A673 (cell line): Measurements from ENCODE around the gene PDE8B. TPM values are rescaled to one million over a fixed set of nuclear protein-coding genes. Genes with fewer than 3 reads are reported as not detected.

Experiments
- BruUV-seq: library from RNA; stranded (reverse); fragments of 400-500 nt; replicated peaks from 2 replicates; lab custom pipeline; 2021; lab: Mats Ljungman, UMichigan
- CTCF ChIA-PET: fragments of 300-600 bp; sonication (Branson Sonifier 250); formaldehyde crosslinking; loops from one replicate; lab custom pipeline; 2022; ENCODE audit warnings: antibody characterized with exemption; lab: Charles Lee
- POLR2A ChIA-PET: fragments of 300-600 bp; sonication (Branson Sonifier 250); formaldehyde crosslinking; loops from one replicate; lab custom pipeline; 2022; ENCODE audit warnings: antibody characterized with exemption; ENCODE audit not compliant: low non-redundant PET; lab: Charles Lee
- DNase-seq: peaks from one replicate; pipeline ENCODE4 v3.0.0-alpha.2; 2015; ENCODE audit warnings: low spot score
- H3K27ac ChIP-seq: fragments of 200-600 bp; sonication (generic); 2 replicates; pipeline ENCODE4 v1.5.1; 2016; ENCODE audit warnings: mixed run types, low read depth, mild to moderate bottlenecking, mixed read lengths, antibody characterized with exemption, low read length; ENCODE audit not compliant: poor library complexity, severe bottlenecking
- H3K27me3 ChIP-seq: fragments of 200-600 bp; sonication (generic); replicated peaks from 2 replicates; pipeline ENCODE4 v1.6.1; 2017; ENCODE audit warnings: mixed run types, low read depth, mild to moderate bottlenecking, mixed read lengths, antibody characterized with exemption, low read length; ENCODE audit not compliant: insufficient read depth, poor library complexity
- H3K36me3 ChIP-seq: fragments of 200-600 bp; sonication (generic); 2 replicates; pipeline ENCODE4 v1.6.1; 2016; ENCODE audit warnings: mixed run types, mild to moderate bottlenecking, mixed read lengths, antibody characterized with exemption, low read length; ENCODE audit not compliant: insufficient read depth, poor library complexity, severe bottlenecking
- H3K4me1 ChIP-seq: fragments of 200-600 bp; sonication (generic); 2 replicates; pipeline ENCODE4 v1.6.1; 2017; ENCODE audit warnings: mixed run types, mild to moderate bottlenecking, mixed read lengths, antibody characterized with exemption, low read length; ENCODE audit not compliant: insufficient read depth, poor library complexity, severe bottlenecking
- H3K4me3 ChIP-seq: fragments of 200-600 bp; sonication (generic); 2 replicates; pipeline ENCODE4 v1.5.1; 2016; ENCODE audit warnings: low read depth, mixed run types, mild to moderate bottlenecking, mixed read lengths, low read length; ENCODE audit not compliant: poor library complexity, severe bottlenecking
- H3K9me3 ChIP-seq: fragments of 200-600 bp; sonication (generic); 2 replicates; pipeline ENCODE4 v1.6.1; 2016; ENCODE audit warnings: mixed run types, low read depth, mild to moderate bottlenecking, mixed read lengths, antibody characterized with exemption, low read length; ENCODE audit not compliant: poor library complexity, severe bottlenecking
- CTCF ChIP-seq: fragments of 300-800, 200-600 bp; sonication (generic); conservative IDR thresholded peaks from 2 replicates; pipeline ENCODE4 v1.5.1; 2017; ENCODE audit warnings: low read depth, mild to moderate bottlenecking, antibody characterized with exemption, low read length, moderate library complexity, mixed read lengths
- EZH2 ChIP-seq: fragments of 200-600 bp; sonication (generic); IDR thresholded peaks from 2 replicates; pipeline ENCODE4 v1.6.1; 2017; ENCODE audit warnings: borderline replicate concordance, low read depth, mild to moderate bottlenecking, mixed read lengths, antibody characterized with exemption, low read length; ENCODE audit not compliant: poor library complexity, severe bottlenecking
- intact Hi-C: fragments of 100-400 bp; cut with micrococcal nuclease; formaldehyde crosslinking; loops from one replicate; pipeline ENCODE4 v1.10.0; 2022; ENCODE audit not compliant: unreplicated experiment
- total RNA-seq: library from RNA; stranded (reverse); gene quantifications from 2 replicates; pipeline ENCODE4 v1.2.3, GENCODE V29; 2021

Gene PDE8B
- total RNA-seq, 1 experiment from 2014 or later = 0.69 TPM

- POLR2A ChIA-PET = no interaction called here
- DNase-seq = no peak
- TF ChIP-seq EZH2 (no peak), CTCF (no peak)
- Histone ChIP-seq H3K27ac (no peak overlapping the region), H3K27me3 (no peaks in the 10 kb centered on the region), H3K4me1 (no peaks in the 10 kb centered on the region), H3K4me3 (no peak overlapping the region), H3K9me3 (no peaks in the 10 kb centered on the region), H3K36me3 (no peaks in the 10 kb centered on the region)
- no TSS peak for BruUV-seq
- intact Hi-C loops = no loop called here
- CTCF ChIA-PET = no interaction called here
Observed at GRCh38 chr5:77374686-77375085, 164.2 kb downstream of the PDE8B start.

DNA sequence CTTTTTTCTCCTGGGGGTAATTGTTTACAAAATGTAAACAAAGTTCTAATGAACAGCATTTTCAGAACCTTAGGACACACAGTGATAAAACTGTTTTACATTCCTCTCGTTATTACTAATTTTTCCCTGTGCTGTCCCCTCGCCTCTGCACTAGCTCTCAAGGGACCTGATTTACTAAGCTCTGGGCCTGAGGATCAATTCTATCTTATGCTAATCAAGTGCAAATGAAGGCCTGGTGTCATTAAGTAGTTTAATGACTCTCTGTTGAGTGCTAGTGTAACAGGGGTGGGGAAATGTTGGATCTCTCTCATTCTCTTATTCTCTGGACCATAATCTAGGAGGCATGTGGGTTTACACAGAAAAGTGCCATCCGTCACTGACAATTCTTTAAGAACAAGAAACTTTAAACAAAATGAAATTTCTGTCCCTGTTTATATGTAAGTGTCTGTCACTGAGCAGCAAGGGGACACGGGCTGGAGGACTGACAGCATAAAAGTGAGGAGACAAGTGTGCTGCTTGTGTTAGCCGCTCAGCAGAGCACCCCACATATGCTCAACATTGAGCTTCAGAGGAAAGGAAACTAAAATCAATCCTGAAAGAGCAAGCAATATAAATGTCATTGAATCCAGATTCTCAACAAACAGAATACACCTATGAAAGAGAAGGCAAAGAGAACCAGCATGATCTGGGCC is 166.3 kb downstream of the PDE8B start:
- H3K27ac ChIP-seq = no peak overlapping the region
- intact Hi-C loops = no loop called here
- no TSS peak for BruUV-seq
- ChIA-PET CTCF (no interaction called here), POLR2A (no interaction called here)
- TF ChIP-seq EZH2 (no peak), CTCF (no peak)
- no peaks in the 10 kb centered on the region for H3K27me3 ChIP-seq
- no peaks in the 10 kb centered on the region for H3K36me3 ChIP-seq
- DNase-seq = no peak
- no peaks in the 10 kb centered on the region for H3K4me1 ChIP-seq
- H3K4me3 ChIP-seq = no peak overlapping the region
- H3K9me3 ChIP-seq = no peaks in the 10 kb centered on the region

- H3K27me3 ChIP-seq = no peaks in the 10 kb centered on the region
- no peak overlapping the region for H3K4me3 ChIP-seq
- no peaks in the 10 kb centered on the region for H3K4me1 ChIP-seq
- intact Hi-C loops = no loop called here
- ChIA-PET POLR2A (no interaction called here), CTCF (no interaction called here)
- H3K27ac ChIP-seq = no peak overlapping the region
- no peak for DNase-seq
- H3K36me3 ChIP-seq = no peaks in the 10 kb centered on the region
- BruUV-seq = no TSS peak
- TF ChIP-seq CTCF = no peak
- no peak for TF ChIP-seq EZH2
- H3K9me3 ChIP-seq = no peaks in the 10 kb centered on the region
Observed at GRCh38 chr5:77379558-77380061, 169.1 kb downstream of the PDE8B start.
